Stimulated activated CD4-positive, alpha-beta T cell treated with anti-CD3 and anti-CD28 coated beads, Interleukin-2, amount 100 ng/mL, for 4 hours (primary cell): Measurements from ENCODE around the gene ETV6.

Experiments used
- DNase-seq: peaks from one replicate; pipeline ENCODE4 v3.0.0-alpha.2; 2020; ENCODE audit warnings: low read depth

ETV6 gene

GRCh38 chr12:11827091-11828061 is 177.9 kb downstream of the ETV6 start:
- no peak for DNase-seq

DNA sequence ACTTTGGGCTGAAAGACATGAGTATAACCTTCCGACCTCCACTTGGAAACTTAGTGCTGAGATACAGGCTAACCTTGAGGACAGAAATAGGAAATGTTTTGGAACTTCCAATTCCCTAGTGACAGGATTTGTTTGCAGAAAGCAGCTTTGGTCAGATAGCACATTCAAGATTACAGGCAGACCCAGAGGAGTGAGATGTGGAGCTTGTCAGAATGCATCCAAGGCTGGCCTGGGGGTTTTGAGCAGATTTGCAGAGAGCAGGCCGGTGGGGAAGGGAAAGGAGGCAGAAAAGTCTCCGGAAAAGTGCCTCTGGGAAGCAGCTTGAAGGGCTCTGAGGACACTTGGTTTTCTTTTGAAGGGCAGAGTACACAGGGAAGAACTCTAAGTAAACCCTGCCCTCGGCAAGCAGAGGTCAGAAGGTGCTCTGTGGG is 180.3 kb downstream of the ETV6 start:
- DNase-seq: no peak

GRCh38 chr12:11830307-11830801 is 180.9 kb downstream of the ETV6 start:
- no peak for DNase-seq

- DNase-seq: no peak
Measured at GRCh38 chr12:11832093-11832492, 182.6 kb downstream of the ETV6 start.

DNA sequence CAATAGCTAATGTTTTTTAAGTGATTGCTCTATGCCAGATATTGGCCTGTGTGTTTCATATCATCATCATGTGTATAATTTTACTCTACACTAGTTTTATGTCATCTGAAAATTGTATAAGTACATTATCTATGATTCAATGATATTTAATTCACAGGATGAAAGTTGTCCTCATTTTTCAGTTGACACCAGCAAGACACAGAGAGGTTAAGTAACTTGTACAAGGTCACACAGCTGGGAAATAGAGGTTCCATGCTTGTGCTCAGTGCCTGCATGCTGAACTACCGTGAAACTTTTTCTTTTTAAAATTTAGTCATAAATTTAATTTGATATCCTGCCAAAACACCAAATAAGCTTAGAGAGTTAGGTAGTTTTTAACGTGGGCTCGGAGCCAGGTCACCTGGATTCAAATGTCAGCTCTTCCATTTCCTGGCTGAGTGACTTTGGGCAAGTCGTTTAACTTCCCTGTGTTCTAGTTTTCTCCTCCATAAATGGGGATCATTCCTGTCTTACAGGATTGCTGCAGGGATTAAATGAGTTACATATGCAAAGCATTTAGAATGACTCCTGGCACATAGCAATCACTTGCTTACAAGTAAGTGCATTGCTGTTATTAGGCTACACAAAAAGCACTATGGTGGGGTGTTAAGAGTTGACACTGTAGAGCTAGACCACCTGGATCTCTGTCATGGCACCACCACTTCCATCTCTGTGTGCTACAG is 183.9 kb downstream of the ETV6 start:
- DNase-seq: no peak

DNA sequence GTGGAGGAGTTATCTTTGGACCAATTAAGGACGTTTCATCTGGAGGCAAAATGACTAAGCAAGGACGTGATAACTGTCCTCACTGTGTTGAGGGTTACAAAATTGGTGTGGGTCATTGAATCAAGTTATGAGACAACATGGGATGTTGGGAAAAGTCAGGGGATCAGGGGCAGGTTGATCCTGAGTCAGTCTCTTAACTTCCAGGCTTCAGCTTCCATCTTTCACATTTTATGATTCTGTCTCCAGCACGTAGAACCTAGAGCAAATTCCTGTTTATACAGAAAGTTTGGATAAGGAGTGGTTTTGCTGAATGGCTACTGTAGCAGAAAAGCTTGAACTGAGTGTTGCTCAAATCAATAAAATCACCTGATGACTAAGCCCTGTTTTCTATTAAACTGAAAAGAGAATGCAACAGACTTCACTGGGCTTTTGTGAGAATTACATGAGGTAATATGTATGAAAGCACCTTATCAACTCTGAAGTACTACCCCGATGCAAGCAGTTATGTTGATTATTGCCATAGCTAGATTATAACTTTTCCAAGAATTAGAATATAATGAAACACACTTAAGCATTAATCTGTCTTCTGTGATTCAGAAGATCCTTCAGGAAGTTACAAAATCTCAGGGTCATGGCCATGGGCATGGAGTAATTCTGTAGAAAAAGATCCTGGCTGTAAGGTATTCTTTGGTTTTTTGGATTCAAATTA is 184.8 kb downstream of the ETV6 start:
- no peak for DNase-seq

DNA sequence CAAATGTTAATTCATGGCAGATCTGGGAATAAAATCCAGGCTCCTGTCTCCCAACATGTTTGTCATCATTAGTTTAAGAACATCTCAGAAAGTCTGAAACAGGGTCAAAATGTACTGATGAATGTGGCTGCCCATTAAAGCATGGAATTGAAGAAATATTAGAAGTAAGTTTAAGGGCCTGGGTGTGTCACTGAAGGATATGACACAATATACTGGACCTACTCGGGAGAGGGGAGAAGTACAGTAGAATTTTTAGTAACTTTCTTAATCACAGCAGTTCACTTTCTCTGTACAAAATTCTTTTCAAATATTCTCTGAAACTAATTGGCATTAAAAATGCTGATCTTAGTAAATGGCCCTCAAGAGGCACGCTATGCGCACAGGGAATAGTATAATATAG is 185.5 kb downstream of the ETV6 start:
- no peak for DNase-seq

DNA sequence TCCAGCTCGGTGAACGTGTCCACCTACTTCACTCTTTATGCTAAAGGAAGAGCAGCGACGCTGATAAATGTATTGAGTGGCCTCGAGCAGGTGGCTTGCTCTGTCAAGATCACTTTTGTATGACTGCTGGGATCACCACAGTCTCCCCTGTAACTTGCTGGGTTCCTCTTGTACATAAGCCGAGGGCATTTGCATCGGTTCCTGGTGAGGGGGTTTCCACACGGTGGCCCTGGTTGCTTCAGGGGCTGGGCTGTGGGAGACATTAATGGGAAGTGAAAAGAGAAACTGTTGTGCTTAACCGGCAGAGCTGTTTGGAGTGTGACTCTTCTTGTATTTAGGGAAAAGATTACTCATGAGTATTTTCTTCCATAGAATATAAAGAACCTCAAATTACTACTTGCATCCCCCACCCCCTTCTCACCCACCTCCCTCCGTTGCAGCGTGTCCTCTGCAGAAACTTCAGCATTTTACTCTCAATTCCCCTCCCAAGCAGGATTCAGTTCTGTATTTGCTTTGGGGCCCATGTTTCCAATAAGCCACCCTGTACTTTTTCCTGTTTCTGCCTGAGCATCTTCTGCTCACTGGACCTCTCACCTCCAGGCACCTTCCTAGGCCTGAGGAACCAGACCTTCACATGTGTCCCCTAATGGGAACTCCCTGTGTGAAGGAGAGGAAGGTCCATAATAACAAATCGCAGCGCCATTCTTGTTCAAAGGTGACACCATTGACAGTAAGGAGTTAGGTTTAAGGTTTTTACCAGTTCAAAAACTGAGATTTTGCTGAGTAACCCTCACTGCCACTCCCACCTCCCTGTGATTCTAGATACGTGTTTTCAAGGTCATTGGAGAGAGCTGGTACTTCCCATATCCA is 187.0 kb downstream of the ETV6 start:
- DNase-seq: peak; percentile 34

GRCh38 chr12:11837216-11837934 is 187.9 kb downstream of the ETV6 start:
- no peak for DNase-seq

GRCh38 chr12:11838403-11838802 is 188.9 kb downstream of the ETV6 start:
- DNase-seq: no peak

DNA sequence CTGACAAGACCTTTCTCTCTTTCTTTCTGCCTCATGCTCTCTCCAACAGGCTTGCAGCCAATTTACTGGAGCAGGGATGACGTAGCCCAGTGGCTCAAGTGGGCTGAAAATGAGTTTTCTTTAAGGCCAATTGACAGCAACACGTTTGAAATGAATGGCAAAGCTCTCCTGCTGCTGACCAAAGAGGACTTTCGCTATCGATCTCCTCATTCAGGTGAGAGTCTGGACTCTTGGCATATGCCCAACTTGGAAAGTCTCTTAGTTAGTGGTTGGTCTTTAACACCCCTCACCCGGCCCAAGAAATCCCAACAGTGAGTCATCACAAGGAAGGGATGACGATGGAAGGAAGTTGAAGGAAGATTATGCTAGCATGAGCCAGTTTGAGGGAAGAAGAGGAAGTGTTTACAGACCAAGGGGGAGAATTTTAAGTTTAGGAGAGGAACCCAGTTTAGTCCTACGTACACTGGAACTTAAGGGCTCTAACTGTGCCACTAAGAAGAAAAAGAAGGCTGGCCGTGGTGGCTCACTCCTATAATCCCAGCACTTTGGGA is 189.7 kb downstream of the ETV6 start:
- DNase-seq: no peak

GRCh38 chr12:11840366-11840765 is 190.9 kb downstream of the ETV6 start:
- DNase-seq: no peak

DNA sequence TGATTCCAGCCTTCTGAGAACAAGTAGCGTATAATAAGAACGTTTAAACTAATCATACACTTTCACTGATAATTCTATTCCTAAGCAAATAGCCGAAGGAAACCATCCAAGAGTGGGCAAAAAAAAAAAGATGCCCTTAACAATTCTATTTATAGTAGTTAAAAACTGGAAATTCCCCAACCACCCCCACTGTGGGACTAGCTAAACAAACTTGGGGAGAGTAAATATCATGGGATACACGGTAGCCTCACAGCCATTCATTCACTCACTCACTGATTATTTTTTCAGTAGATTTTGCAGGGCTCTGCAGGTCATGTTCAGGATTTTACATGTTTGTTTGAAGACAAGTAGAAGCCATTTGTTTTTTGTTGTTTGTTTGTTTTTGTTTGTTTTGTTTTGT is 197.0 kb downstream of the ETV6 start:
- no peak for DNase-seq

DNA sequence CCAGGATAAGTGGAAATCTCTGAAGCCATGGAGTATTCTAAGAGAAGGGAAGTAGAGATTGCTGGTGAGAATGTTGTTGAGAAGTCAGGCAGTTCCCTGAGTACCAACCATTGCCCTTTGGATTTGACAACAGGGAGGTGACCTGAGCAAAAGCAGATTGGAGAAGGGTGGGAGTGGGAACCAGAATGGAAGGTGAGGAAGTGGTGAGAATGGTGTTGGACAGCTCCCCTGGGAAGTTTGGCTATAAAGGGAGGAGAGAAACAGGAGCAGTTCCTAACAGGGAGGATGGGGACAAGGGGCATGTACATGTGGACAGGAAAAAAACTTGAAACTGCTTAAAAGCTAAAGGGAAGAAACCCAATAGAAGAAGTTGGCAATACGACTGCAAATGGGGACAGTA is 198.1 kb downstream of the ETV6 start:
- no peak for DNase-seq

DNA sequence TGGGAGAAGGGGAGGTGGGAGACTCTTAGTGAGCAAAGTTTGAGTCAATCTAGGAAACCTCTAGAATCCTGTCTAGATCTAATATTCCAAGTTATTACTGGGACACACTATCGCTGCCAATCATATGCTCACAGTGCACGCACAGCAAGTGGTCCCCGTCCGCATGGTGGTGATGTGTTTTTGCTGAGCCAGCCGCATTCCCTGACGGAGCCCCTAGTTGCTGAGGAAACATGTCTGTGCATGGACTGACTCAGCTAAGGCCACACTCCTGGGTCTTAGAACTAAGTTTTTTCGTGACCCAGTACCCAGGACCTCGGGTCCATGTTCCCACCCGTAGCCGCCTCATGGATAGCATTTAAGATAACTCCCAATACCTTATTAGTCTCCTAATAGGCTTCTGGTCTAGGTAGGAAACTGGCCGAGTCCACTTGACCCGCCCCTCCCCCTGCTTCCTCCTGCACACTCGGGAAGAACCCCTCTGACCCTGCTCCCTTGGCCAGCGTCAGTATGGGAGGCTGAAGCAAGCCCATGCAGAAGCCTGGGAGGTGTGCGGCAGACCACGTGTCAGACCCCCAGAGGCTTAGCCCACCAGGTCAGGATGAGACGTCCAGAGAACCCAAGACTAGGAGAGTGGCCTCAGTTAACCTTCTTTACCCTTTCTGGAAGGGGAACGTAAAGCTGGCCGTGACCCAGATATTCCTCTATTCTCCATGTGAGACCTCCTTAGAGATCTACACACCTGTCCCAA is 200.5 kb downstream of the ETV6 start:
- DNase-seq: no peak

GRCh38 chr12:11853126-11853525 is 203.7 kb downstream of the ETV6 start:
- DNase-seq: no peak

GRCh38 chr12:11854011-11854499 is 204.6 kb downstream of the ETV6 start:
- no peak for DNase-seq

GRCh38 chr12:11855983-11856374 is 206.5 kb downstream of the ETV6 start:
- DNase-seq: no peak

DNA sequence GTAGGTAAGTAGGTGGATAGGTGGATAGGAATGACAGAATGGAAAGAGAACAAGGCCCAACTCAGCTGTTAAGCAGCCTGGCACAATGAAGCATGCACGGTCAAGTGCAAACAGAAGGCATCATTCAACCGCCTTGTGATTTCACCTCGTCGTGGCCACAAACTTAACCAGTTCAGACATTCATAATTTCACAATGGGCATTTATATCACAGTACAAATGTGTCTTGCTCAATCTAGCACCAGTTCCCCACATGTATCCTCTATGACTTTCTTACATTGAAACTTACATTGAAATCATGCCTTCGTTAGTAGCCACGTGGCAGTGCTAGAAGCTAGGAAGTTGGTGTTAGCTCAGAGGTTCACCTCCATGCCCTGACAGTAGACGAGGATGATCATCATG is 207.5 kb downstream of the ETV6 start:
- DNase-seq: no peak
